SK-N-SH (cell line): ENCODE measurements around the gene ACD. TPM values are rescaled to one million over a fixed set of nuclear protein-coding genes. Genes with fewer than 3 reads are reported as not detected.

ENCODE experiments used
- CTCF ChIA-PET: fragments of 300-600, 350-600 bp; formaldehyde crosslinking; extraction: SDS; loops from one replicate; lab custom pipeline; 2021; lab: Yijun Ruan, JAX
- POLR2A ChIA-PET: fragments of 350-600 bp; sonication (Branson Sonifier 250); formaldehyde crosslinking; extraction: SDS; loops from one replicate; lab custom pipeline; 2020; ENCODE audit warnings: antibody characterized with exemption, inconsistent platforms; lab: Yijun Ruan, JAX
- DNase-seq: peaks from one replicate; pipeline ENCODE4 v3.0.0; 2012
- H2AFZ ChIP-seq: fragments of 200-600 bp; sonication (generic); 2 replicates; pipeline ENCODE4 v1.8.1; 2016; ENCODE audit warnings: antibody characterized with exemption, mild to moderate bottlenecking, low read depth
- H3F3A ChIP-seq: fragments of 200-600 bp; sonication (generic); replicated peaks from 2 replicates; pipeline ENCODE3; 2016; ENCODE audit warnings: antibody characterized with exemption, mild to moderate bottlenecking; ENCODE audit not compliant: insufficient read depth
- H3K27ac ChIP-seq, 2 experiments: fragments of 200-500 bp in 1 of 2; fragments of 200-600 bp in 1 of 2; sonication (Bioruptor generic) in 1 of 2; sonication (generic), shearing (Covaris generic) in 1 of 2; 2 replicates each; pipeline versions ENCODE4 v1.5.1 to v1.6.1; 2014 to 2016; ENCODE audit warnings: low read depth in 2 of 2, inconsistent platforms in 1 of 2, low read length in 1 of 2, mild to moderate bottlenecking in 1 of 2, mixed read lengths in 1 of 2
- H3K27me3 ChIP-seq: fragments of 200-600 bp; sonication (generic), shearing (Covaris generic); 2 replicates; pipeline ENCODE4 v1.6.1; 2016; ENCODE audit warnings: mixed run types; ENCODE audit not compliant: insufficient read depth
- H3K36me3 ChIP-seq, 2 experiments: fragments of 200-500 bp in 1 of 2; fragments of 200-600 bp in 1 of 2; sonication (Bioruptor generic) in 1 of 2; sonication (generic) in 1 of 2; replicated peaks in 1 of 2; 2 replicates each; pipeline versions ENCODE3 to v1.5.1; 2014 to 2016; ENCODE audit warnings: low read length in 1 of 2, mild to moderate bottlenecking in 1 of 2; ENCODE audit not compliant: insufficient read depth in 2 of 2, control insufficient read depth in 1 of 2
- H3K4me1 ChIP-seq, 2 experiments: fragments of 200-500 bp in 1 of 2; fragments of 200-600 bp in 1 of 2; sonication (Bioruptor generic) in 1 of 2; sonication (generic), shearing (Covaris generic) in 1 of 2; 2 replicates each; pipeline versions ENCODE4 v1.5.1 to v1.6.1; 2014 to 2016; ENCODE audit warnings: low read depth in 1 of 2, low read length in 1 of 2, mixed run types in 1 of 2; ENCODE audit not compliant: insufficient read depth in 2 of 2, control insufficient read depth in 1 of 2
- H3K4me2 ChIP-seq: fragments of 200-600 bp; sonication (generic), shearing (Covaris generic); 2 replicates; pipeline ENCODE4 v1.6.1; 2017; ENCODE audit warnings: mixed run types
- H3K4me3 ChIP-seq, 2 experiments: fragments of 200-500 bp in 1 of 2; fragments of 200-600 bp in 1 of 2; sonication (Bioruptor generic) in 1 of 2; sonication (generic), shearing (Covaris generic) in 1 of 2; 2 replicates each; pipeline versions ENCODE4 v1.5.1 to v1.8.1; 2014 to 2016; ENCODE audit warnings: low read depth in 2 of 2, inconsistent platforms in 1 of 2, low read length in 1 of 2, mild to moderate bottlenecking in 1 of 2, mixed read lengths in 1 of 2, moderate library complexity in 1 of 2
- H3K79me2 ChIP-seq: fragments of 200-600 bp; sonication (generic); 2 replicates; pipeline ENCODE4 v1.8.1; 2017; ENCODE audit warnings: mild to moderate bottlenecking; ENCODE audit not compliant: insufficient read depth
- H3K9ac ChIP-seq: fragments of 200-600 bp; sonication (generic); 2 replicates; pipeline ENCODE4 v1.6.1; 2017; ENCODE audit warnings: mixed run types
- H3K9me2 ChIP-seq: fragments of 200-600 bp; sonication (generic); 2 replicates; pipeline ENCODE4 v1.6.1; 2017; ENCODE audit warnings: mixed run types
- H3K9me3 ChIP-seq: fragments of 200-600 bp; sonication (generic); 2 replicates; pipeline ENCODE4 v1.6.1; 2017; ENCODE audit warnings: mixed run types, mild to moderate bottlenecking, moderate library complexity
- H4K20me1 ChIP-seq: fragments of 200-600 bp; sonication (generic); 2 replicates; pipeline ENCODE4 v1.6.1; 2017; ENCODE audit warnings: mild to moderate bottlenecking, mixed run types; ENCODE audit not compliant: insufficient read depth
- CHD2 ChIP-seq: fragments of 150-350 bp; IDR thresholded peaks from 2 replicates; pipeline ENCODE4 v1.6.1; 2018; ENCODE audit warnings: low read length; ENCODE audit not compliant: partially characterized antibody
- ELF1 ChIP-seq: IDR thresholded peaks from 2 replicates; pipeline ENCODE4 v1.4.0; 2012
- FOXJ3 ChIP-seq: sonication (generic); formaldehyde crosslinking; IDR thresholded peaks from 2 replicates; pipeline ENCODE4 v1.5.1; 2020; ENCODE audit warnings: mild to moderate bottlenecking, missing genetic modification reagents
- FOXM1 ChIP-seq: IDR thresholded peaks from 2 replicates; pipeline ENCODE4 v1.4.0; 2012; ENCODE audit warnings: low read depth, mild to moderate bottlenecking
- GABPA ChIP-seq: IDR thresholded peaks from 2 replicates; pipeline ENCODE4 v1.4.0; 2012; ENCODE audit warnings: low read depth, mild to moderate bottlenecking
- MAX ChIP-seq: IDR thresholded peaks from 2 replicates; pipeline ENCODE4 v1.4.0; 2012; ENCODE audit warnings: low read depth
- MXI1 ChIP-seq: IDR thresholded peaks from 2 replicates; pipeline ENCODE4 v1.6.1; 2012; ENCODE audit warnings: mild to moderate bottlenecking, low read depth, low read length, improper control_type of control experiment
- NFIC ChIP-seq: IDR thresholded peaks from 2 replicates; pipeline ENCODE4 v1.4.0; 2012; ENCODE audit warnings: borderline replicate concordance
- REST ChIP-seq: IDR thresholded peaks from 2 replicates; pipeline ENCODE4 v1.6.1; 2012; ENCODE audit warnings: mild to moderate bottlenecking, low read depth, low read length, moderate library complexity
- RFX5 ChIP-seq: IDR thresholded peaks from 2 replicates; pipeline ENCODE4 v1.6.1; 2012; ENCODE audit warnings: mild to moderate bottlenecking, improper control_type of control experiment, low read length
- TAF1 ChIP-seq: IDR thresholded peaks from 2 replicates; pipeline ENCODE4 v1.6.1; 2012; ENCODE audit warnings: low read depth, mild to moderate bottlenecking, low read length, moderate library complexity, borderline replicate concordance
- TCF12 ChIP-seq: IDR thresholded peaks from 2 replicates; pipeline ENCODE4 v1.4.0; 2012
- USF2 ChIP-seq: fragments of 150-350 bp; IDR thresholded peaks from 2 replicates; pipeline ENCODE4 v1.6.1; 2017; ENCODE audit warnings: antibody characterized with exemption, low read length, low read depth, borderline replicate concordance
- WGBS: methylation state at CpG from one replicate; pipeline ENCODE4 v1.1.6; 2017; ENCODE audit warnings: low lambda C conversion rate; 5-methylcytosine and 5-hydroxymethylcytosine counted together
- polyA plus RNA-seq, 3 experiments: library from polyadenylated mRNA; depleted of rRNA; stranded (reverse); fragments of >200 nt; gene quantifications; 2 replicates each; pipeline ENCODE4 v1.2.3, GENCODE V29; 2012
- TF ChIP-seq, protein P1 (sequence below): IDR thresholded peaks from 2 replicates; pipeline ENCODE4 v1.4.0; 2012; ENCODE audit warnings: low read depth, borderline replicate concordance

ACD gene
- polyA plus RNA-seq, 1 of the 3 experiments (the other 2 are of a cell fraction), result 37.8 TPM

GRCh38 chr16:67636713-67637112 lies 23.3 kb downstream of the ACD start:
- WGBS, result 93% methylated on average over 8 of the region's 8 CpGs
- Histone ChIP-seq H3K9me2 (no peaks in the 10 kb centered on the region), H3K4me1 (no peaks in the 10 kb centered on the region), H3K4me3 (no peak overlapping the region), H3F3A (peaks cover 4% of the 10 kb centered on the region), H3K4me2 (no peak overlapping the region), H3K36me3 (peaks cover 28 to 37% of the 10 kb centered on the region in 2 experiments), H3K9me3 (no peaks in the 10 kb centered on the region), H4K20me1 (no peaks in the 10 kb centered on the region), H3K27ac (no peak overlapping the region), H3K9ac (no peak overlapping the region), H3K79me2 (peaks cover 1% of the 10 kb centered on the region; the same call in 1 of the 2 replicates), H3K27me3 (no peaks in the 10 kb centered on the region), H2AFZ (no peak overlapping the region)
- DNase-seq, result no peak
- no peak for TF ChIP-seq CHD2
- no peak for TF ChIP-seq GABPA
- POLR2A ChIA-PET, result no interaction called here
- CTCF ChIA-PET, result interaction anchor here (3.1 to 16.5 kb wide), 4 partner anchors 8 to 116 kb away, joined by 11 to 263 read pairs (median 23); partner anchors contain the start of genes CARMIL2 and CTCF

DNA sequence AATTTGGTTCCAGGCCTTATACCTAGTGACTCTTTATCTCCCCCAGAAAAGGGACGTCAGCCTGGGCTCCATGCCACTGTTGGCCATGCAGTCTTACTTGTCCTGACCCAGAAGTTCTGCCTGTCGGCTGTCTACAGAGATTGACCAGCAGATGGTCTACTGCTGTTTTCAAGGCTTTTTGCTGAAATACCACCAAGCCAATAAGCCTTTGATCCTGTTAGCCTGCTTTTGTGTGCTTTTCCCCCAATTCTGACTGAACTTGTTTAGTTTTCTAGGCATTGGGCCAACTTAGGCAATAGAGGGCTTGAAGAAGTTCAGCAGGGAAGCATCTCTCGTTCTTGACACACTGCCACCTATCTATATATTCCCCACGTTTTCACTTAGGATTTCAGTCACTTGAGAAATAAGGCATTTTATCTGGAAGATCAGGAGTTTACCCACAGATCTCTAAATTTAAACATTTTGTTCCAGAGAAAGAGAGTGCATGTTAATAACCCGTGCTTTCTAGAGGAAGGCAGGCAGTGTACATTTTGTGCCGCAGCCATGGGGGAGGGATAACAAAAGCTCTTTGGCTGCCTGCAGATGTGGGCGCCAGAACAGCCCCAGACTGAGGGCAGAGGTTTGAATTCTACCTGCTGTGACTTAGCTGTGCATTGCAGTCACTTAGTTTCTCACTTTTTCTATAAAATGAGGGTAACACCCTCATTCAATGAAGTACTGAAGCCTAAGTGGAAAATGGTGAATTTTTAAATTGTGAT lies 27.5 kb downstream of the ACD start:
- no peak overlapping the region for H2AFZ ChIP-seq
- CTCF ChIA-PET, result interaction anchor here (1.1 to 3.2 kb wide), 6 partner anchors 12 to 310 kb away, joined by 3 to 18 read pairs (median 5); partner anchors contain the start of gene CARMIL2

More for the DNA sequence above, 27.5 kb downstream of the ACD start:
- H3K4me3 ChIP-seq, result no peak overlapping the region
- H3K9me3 ChIP-seq, result no peaks in the 10 kb centered on the region
- peaks cover 8% of the 10 kb centered on the region for H3F3A ChIP-seq
- H3K9ac ChIP-seq, result no peak overlapping the region
- TF ChIP-seq ELF1, result no peak
- no peak for TF ChIP-seq TAF1
- TF ChIP-seq, protein P1, sequence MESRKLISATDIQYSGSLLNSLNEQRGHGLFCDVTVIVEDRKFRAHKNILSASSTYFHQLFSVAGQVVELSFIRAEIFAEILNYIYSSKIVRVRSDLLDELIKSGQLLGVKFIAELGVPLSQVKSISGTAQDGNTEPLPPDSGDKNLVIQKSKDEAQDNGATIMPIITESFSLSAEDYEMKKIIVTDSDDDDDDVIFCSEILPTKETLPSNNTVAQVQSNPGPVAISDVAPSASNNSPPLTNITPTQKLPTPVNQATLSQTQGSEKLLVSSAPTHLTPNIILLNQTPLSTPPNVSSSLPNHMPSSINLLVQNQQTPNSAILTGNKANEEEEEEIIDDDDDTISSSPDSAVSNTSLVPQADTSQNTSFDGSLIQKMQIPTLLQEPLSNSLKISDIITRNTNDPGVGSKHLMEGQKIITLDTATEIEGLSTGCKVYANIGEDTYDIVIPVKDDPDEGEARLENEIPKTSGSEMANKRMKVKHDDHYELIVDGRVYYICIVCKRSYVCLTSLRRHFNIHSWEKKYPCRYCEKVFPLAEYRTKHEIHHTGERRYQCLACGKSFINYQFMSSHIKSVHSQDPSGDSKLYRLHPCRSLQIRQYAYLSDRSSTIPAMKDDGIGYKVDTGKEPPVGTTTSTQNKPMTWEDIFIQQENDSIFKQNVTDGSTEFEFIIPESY, result no peak
- TF ChIP-seq GABPA, result no peak
- TF ChIP-seq NFIC, result no peak
- no peak for TF ChIP-seq TCF12
- TF ChIP-seq REST, result no peak
- TF ChIP-seq MXI1, result no peak
- TF ChIP-seq FOXM1, result no peak
- no peak for TF ChIP-seq MAX
- no peak for TF ChIP-seq RFX5
- TF ChIP-seq FOXJ3 (CRISPR knock-in tag), result no peak
- TF ChIP-seq USF2, result no peak
- POLR2A ChIA-PET, result no interaction called here
- no peaks in the 10 kb centered on the region for H4K20me1 ChIP-seq
- H3K79me2 ChIP-seq, result peaks cover 3% of the 10 kb centered on the region; the same call in 1 of the 2 replicates
- no peaks in the 10 kb centered on the region for H3K27me3 ChIP-seq
- DNase-seq, result no peak
- H3K4me2 ChIP-seq, result no peak overlapping the region
- H3K36me3 ChIP-seq, result peaks cover 39 to 41% of the 10 kb centered on the region in 2 experiments
- no peaks in the 10 kb centered on the region for H3K9me2 ChIP-seq
- 85% methylated on average over 7 of the region's 7 CpGs for WGBS
- H3K27ac ChIP-seq, result no peak overlapping the region
- no peaks in the 10 kb centered on the region for H3K4me1 ChIP-seq
